Heart right ventricle (tissue), 16 donors: ENCODE data around the gene LARP4B. TPM values are rescaled to one million over a fixed set of nuclear protein-coding genes. Genes with fewer than 3 reads are reported as not detected.
A peak's percentile ranks its signal among the peaks of the same experiment; 100 is the strongest.

Source experiments
- ATAC-seq, 8 donors: fragments of 200-7000 bp; cut with Tn5 transposase; one replicate each; pipeline ENCODE4 v1.9.1; 2020; ENCODE audit warnings: mild to moderate bottlenecking in 8 of 8, moderate library complexity in 8 of 8, moderate number of reproducible peaks in 1 of 8
- DNase-seq, 2 donors: peaks; one replicate each; pipeline ENCODE4 v3.0.0-alpha.2; 2020
- H3K27ac ChIP-seq, 10 donors: fragments of 200-600 bp; sonication (generic) in 2 of 10; one replicate each; pipeline versions ENCODE4 v1.5.0 to v1.8.0; 2020 to 2022; ENCODE audit warnings: mild to moderate bottlenecking in 3 of 10
- H3K27me3 ChIP-seq, 7 donors: fragments of 200-600 bp; one replicate each; pipeline ENCODE4 v1.8.0; 2021 to 2022; ENCODE audit warnings: mild to moderate bottlenecking in 2 of 7
- H3K36me3 ChIP-seq, 9 donors: fragments of 200-600 bp; sonication (generic) in 1 of 9; one replicate each; pipeline versions ENCODE4 v1.5.0 to v1.8.0; 2020 to 2022; ENCODE audit warnings: mild to moderate bottlenecking in 2 of 9
- H3K4me1 ChIP-seq, 9 donors: fragments of 200-600 bp; sonication (generic) in 1 of 9; one replicate each; pipeline versions ENCODE4 v1.5.0 to v1.8.0; 2020 to 2022; ENCODE audit warnings: mild to moderate bottlenecking in 4 of 9
- H3K4me3 ChIP-seq, 10 donors: fragments of 200-600 bp; sonication (generic) in 2 of 10; one replicate each; pipeline versions ENCODE4 v1.5.0 to v1.8.0; 2020 to 2022; ENCODE audit warnings: mild to moderate bottlenecking in 7 of 10, moderate library complexity in 2 of 10
- H3K9me3 ChIP-seq, 11 donors: fragments of 200-600 bp in 10 of 11; sonication (generic) in 2 of 11; one replicate each; pipeline versions ENCODE4 v1.5.0 to v1.8.0; 2013 to 2022; ENCODE audit warnings: mild to moderate bottlenecking in 2 of 11, control low read depth in 1 of 11, moderate library complexity in 1 of 11
- WGBS, 2 donors: extraction: QIAGEN DNeasy Blood & Tissue Kit; methylation state at CpG; one replicate each; pipeline ENCODE4 v1.1.7; 2013; ENCODE audit warnings: inconsistent platforms in 1 of 2; 5-methylcytosine and 5-hydroxymethylcytosine counted together
- intact Hi-C, 10 donors: fragments of 100-400 bp; cut with DNase I; formaldehyde crosslinking; loops; one replicate each; pipeline versions ENCODE4 v1.11.1 to v1.14.2; 2022
- polyA plus RNA-seq, 2 donors: library from polyadenylated mRNA; stranded (reverse); fragments of 200-250 nt; gene quantifications; one replicate each; pipeline ENCODE4 v1.2.3, GENCODE V29; 2013
- total RNA-seq, 10 donors: library from RNA; stranded (reverse); fragmentation: NEBNext Ultra II Directional in 3 of 10; extraction: Animal tissue kit (Norgen Biotek cat#: 25700) in 3 of 10; gene quantifications; one replicate each; pipeline versions ENCODE4 v1.2.1 to v1.2.4, GENCODE V29; 2021 to 2023
- TF ChIP-seq, protein P1 (sequence below), 9 donors: fragments of 200-600 bp; sonication (generic) in 2 of 9; IDR thresholded peaks; one replicate each; pipeline versions ENCODE4 v1.5.0 to v1.8.0; 2021 to 2022; ENCODE audit warnings: antibody characterized with exemption in 9 of 9, mild to moderate bottlenecking in 5 of 9, moderate library complexity in 1 of 9
- donor health status: Arrhythmogenic right ventricular cardiomyopathy.
- donor health status: ischemic (EF 13 %, LVEDD 7.1; RV severe dilation, severe dysfunction).
- donor health status: healthy with polysubstance abuse.
- donor health status: DM: no; HTN: yes; CAD: no.
- donor health status: DM: no; HTN: no; CAD: no.
- donor health status: ischemic (EF 25% LVEDD 6.9; RV normal size, moderate dysfunction).
- donor health status: ischemic (EF 25% LVEDD 5.7; RV mildly dilated, moderate dysfunction).
- donor health status: healthy.
- donor health status: DM: yes; HTN: yes; CAD: no.
- donor health status: Ischemic cardiomyopathy.
- donor health status: ischemic (EF 35%, LVEDD 5.7; RV mildly dilated, moderate dysfunction).
- donor health status: nonischemic (EF 11% LVEDD 7.7; RV severe dilation, severe dysfunction).
- donor health status: DM: yes; HTN: yes; CAD: no.
- donor health status: PGD.
- donor health status: ischemic (EF 29% LVEDD 5.4; RV normal size, mild dysfunction).
- donor health status: nonischemic (EF 23%, LVEDD 6.1; RV moderate dilation, normal function).

LARP4B gene
- total and polyA plus RNA-seq, 12 donors: 10.6 to 82.6 (median 61.9) TPM

- H3K9me3 ChIP-seq: peaks cover 0 to under 1% (median 0%) of the 10 kb centered on the region in 11 donors
- peaks cover 0 to 23% (median 13%) of the 10 kb centered on the region in 9 donors for H3K4me1 ChIP-seq
- ATAC-seq (no peak), DNase-seq (no peak)
- H3K27ac ChIP-seq: no peak overlapping the region
- intact Hi-C loops: loop anchor here in 1 of 10 donors (5.0 kb wide), 1 partner anchor 279 kb away; no protein-coding TSS in a partner anchor
- H3K4me3 ChIP-seq: no peak overlapping the region
- peaks cover 0 to under 1% (median 0%) of the 10 kb centered on the region in 7 donors for H3K27me3 ChIP-seq
- WGBS, 2 donors: 88 to 91% methylated on average over 25 of the region's 25 CpGs
- TF ChIP-seq, protein P1, sequence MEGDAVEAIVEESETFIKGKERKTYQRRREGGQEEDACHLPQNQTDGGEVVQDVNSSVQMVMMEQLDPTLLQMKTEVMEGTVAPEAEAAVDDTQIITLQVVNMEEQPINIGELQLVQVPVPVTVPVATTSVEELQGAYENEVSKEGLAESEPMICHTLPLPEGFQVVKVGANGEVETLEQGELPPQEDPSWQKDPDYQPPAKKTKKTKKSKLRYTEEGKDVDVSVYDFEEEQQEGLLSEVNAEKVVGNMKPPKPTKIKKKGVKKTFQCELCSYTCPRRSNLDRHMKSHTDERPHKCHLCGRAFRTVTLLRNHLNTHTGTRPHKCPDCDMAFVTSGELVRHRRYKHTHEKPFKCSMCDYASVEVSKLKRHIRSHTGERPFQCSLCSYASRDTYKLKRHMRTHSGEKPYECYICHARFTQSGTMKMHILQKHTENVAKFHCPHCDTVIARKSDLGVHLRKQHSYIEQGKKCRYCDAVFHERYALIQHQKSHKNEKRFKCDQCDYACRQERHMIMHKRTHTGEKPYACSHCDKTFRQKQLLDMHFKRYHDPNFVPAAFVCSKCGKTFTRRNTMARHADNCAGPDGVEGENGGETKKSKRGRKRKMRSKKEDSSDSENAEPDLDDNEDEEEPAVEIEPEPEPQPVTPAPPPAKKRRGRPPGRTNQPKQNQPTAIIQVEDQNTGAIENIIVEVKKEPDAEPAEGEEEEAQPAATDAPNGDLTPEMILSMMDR (IDR thresholded peaks at IDR 0.05): no peak
- no peaks in the 10 kb centered on the region for H3K36me3 ChIP-seq
Observed at GRCh38 chr10:790821-791551, 140.5 kb downstream of the LARP4B start.

DNA sequence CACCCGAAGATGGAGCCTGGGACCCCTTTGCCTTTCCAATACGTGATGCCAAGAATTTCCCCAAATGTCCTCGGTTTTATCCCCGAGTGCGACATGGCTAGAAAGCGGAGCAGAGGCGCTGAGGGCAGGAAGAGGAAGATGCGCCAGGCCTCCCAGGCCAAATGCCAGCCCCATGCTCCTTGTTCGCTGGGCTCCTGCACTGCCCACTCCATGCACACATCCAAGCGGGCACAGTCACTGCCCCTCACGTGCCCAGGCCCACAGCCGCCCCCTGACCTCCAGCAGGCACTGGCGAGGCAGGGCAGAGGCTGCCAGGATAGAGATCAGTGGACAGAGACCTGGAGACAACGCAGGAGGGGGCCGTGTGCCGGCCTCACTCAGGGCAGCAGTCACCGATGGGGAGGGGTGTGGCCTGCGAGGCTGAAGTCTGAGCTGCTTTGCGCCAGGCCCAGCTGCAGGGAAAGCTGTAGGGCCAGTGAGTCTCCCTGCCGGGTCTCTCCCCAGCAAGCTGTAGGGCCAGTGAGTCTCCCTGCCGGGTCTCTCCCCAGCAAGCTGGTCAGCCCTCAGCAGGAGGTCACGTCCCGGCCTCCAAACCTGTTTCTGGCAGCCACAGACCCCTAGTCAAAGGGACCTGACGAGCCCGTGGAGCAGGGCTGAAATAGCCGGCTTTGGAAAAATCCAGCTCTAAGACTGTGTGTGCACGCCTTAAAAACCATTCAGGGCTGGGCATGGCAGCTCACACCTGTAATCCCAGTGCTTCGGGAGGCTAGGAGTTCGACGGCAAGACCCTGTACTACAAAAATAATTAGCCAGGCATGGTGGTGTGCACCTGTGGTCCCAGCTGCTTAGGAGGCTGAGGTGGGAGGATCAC is 141.4 kb downstream of the LARP4B start:
- DNase-seq: no peak

GRCh38 chr10:788796-789748 is 142.4 kb downstream of the LARP4B start:
- 30 to 55% methylated on average over 50 of the region's 50 CpGs for WGBS, 2 donors
- Histone ChIP-seq H3K9me3 (no peaks in the 10 kb centered on the region), H3K27ac (no peak overlapping the region), H3K27me3 (peaks cover 0 to 18% (median 10%) of the 10 kb centered on the region in 7 donors), H3K4me3 (peak overlapping the region in 7 of 10 donors; percentile 7 to 56 (median 46)), H3K4me1 (peaks cover 0 to 32% (median 18%) of the 10 kb centered on the region in 9 donors), H3K36me3 (no peaks in the 10 kb centered on the region)
- ATAC-seq: peak in 7 of 8 donors; percentile 75 to 94 (median 85)
- peak; percentile 68 to 79 for DNase-seq
- TF ChIP-seq, protein P1 (IDR thresholded peaks at IDR 0.05): peak in 8 of 9 donors; percentile 25 to 79 (median 64)
- intact Hi-C loops: loop anchor here in 8 of 10 donors (1.0 to 10.0 kb wide), 6 partner anchors 107 to 278 kb away; no protein-coding TSS in a partner anchor

More for the DNA sequence above, 141.4 kb downstream of the LARP4B start:
- Histone ChIP-seq H3K36me3 (no peaks in the 10 kb centered on the region), H3K4me1 (peaks cover 0 to 24% (median 13%) of the 10 kb centered on the region in 9 donors), H3K27me3 (peaks cover 0 to 10% (median 4%) of the 10 kb centered on the region in 7 donors), H3K27ac (no peak overlapping the region), H3K4me3 (peak overlapping the region in 3 of 10 donors; percentile 42 to 56 (median 53)), H3K9me3 (no peaks in the 10 kb centered on the region)
- TF ChIP-seq, protein P1 (IDR thresholded peaks at IDR 0.05): no peak
- 72 to 83% methylated on average over 30 of the region's 30 CpGs for WGBS, 2 donors
- ATAC-seq: no peak
- intact Hi-C loops: loop anchor here in 8 of 10 donors (1.0 to 10.0 kb wide), 6 partner anchors 108 to 279 kb away; no protein-coding TSS in a partner anchor
